Frontal cortex (tissue), 4 donors: ENCODE results near the gene TMEM132A. TPM values are rescaled to one million over a fixed set of nuclear protein-coding genes. Genes with fewer than 3 reads are reported as not detected.

Experiments used
- DNase-seq, 2 donors: peaks; one replicate each; pipeline ENCODE4 v3.0.0; 2012; ENCODE audit warnings: low spot score in 2 of 2
- FAIRE-seq: peaks from 2 replicates; lab custom pipeline; 2012; peaks lifted over from hg19 to GRCh38; lab: Jason Lieb, UNC
- total RNA-seq: library from RNA; depleted of rRNA; stranded (reverse); fragments of >200 nt; gene quantifications from one replicate; pipeline ENCODE4 v1.2.3, GENCODE V29; 2014
- donor health status: control.
- donor health status: control.
- donor health status: control.

TMEM132A gene
- total RNA-seq, 1 donor from 2014 or later: 131 TPM

DNA sequence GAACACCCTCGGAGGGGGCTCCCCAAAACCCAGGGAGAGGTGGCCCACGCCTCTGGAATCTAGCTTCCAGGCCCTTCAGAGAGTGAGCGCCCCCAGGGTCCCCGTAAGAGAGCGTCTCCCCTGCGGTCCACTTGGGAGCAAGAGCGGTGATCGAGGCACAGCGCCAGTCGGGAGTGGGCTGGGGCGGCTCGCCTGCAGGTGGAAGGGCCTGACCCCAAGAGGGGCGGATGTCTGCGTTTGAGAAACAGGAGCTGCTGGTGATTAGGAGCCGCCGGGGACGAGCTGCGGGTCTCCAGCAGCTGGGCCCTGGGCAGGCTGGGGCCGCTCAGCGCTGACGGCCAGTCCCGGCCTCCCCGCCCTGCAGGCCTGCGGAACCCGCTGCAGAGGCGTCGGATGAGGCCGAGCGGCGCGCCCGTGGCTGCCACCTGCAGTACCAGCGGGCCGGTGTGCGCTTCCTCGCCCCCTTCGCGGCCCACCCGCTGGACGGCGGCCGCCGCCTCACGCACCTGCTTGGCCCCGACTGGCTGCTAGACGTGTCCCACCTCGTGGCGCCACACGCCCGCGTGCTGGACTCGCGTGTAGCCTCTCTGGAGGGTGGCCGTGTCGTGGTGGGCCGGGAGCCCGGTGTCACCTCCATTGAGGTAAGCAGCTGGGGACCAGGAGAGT, 10.0 kb downstream of the TMEM132A start:
- FAIRE-seq (no peak), DNase-seq (no peak)

GRCh38 chr11:60934790-60935605, 10.7 kb downstream of the TMEM132A start:
- DNase-seq (no peak), FAIRE-seq (no peak)

DNA sequence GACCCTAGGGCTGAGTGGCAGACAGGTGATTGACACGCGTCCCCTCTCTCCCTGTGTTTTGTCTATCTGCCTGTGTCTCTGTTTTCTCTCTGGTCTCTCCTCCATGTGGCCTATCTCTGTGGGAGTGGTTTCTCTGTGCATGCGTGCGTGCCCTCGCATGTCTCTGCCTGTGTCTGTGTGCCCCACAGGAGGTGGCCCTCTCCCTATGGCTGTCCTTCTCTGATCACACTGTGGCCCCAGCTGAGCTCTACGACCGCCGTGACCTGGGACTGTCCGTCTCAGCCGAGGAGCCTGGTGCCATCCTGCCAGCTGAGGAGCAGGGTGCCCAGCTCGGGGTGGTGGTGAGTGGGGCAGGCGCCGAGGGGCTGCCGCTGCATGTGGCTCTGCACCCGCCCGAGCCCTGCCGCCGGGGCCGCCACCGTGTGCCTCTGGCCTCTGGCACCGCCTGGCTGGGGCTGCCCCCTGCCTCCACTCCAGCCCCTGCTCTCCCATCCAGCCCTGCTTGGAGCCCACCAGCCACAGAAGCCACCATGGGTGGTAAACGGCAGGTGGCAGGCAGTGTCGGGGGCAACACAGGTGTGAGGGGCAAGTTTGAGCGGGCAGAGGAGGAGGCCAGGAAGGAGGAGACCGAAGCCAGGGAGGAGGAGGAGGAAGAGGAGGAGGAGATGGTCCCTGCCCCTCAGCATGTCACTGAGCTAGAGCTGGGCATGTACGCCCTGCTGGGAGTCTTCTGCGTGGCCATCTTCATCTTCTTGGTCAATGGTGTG, 11.6 kb downstream of the TMEM132A start:
- FAIRE-seq (no peak), DNase-seq (no peak)

DNA sequence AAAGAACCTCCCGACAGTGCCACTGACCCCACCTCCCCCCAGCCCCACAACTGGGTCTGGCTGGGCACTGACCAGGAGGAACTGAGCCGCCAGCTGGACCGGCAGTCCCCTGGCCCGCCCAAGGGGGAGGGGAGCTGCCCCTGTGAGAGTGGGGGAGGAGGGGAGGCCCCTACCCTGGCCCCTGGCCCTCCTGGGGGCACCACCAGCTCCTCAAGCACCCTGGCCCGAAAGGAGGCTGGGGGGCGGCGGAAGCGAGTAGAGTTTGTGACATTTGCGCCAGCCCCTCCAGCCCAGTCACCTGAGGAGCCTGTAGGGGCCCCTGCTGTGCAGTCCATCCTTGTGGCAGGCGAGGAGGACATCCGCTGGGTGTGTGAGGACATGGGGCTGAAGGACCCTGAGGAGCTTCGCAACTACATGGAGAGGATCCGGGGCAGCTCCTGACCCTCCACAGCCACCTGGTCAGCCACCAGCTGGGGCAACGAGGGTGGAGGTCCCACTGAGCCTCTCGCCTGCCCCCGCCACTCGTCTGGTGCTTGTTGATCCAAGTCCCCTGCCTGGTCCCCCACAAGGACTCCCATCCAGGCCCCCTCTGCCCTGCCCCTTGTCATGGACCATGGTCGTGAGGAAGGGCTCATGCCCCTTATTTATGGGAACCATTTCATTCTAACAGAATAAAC, 12.3 kb downstream of the TMEM132A start:
- no peak for DNase-seq
- FAIRE-seq: no peak

DNA sequence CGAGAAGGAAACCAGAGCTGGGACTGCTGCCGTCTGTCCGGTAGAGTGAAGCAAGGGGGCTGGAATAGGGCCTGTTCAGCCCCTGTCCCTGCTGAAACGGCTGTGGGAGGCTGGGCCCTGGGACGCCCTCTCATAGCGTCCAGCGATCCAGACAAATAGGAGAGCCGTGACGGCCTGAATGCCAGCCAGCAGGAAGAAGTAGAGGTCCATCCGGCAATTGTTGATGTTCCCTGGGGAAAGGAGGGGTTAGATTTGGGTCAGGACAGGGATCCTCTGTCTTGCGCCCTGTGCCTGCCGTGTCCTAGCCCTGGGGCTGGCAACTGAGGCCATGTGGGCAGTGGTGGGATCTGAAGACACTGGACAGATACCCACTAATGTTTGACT, 12.9 kb downstream of the TMEM132A start:
- DNase-seq (no peak), FAIRE-seq (no peak)

GRCh38 chr11:60937811-60938210, 13.6 kb downstream of the TMEM132A start:
- FAIRE-seq: no peak
- DNase-seq: no peak

- DNase-seq (no peak), FAIRE-seq (no peak)
These were observed 14.2 kb downstream of the TMEM132A start for GRCh38 chr11:60938500-60938899.

GRCh38 chr11:60939301-60939700, 15.0 kb downstream of the TMEM132A start:
- DNase-seq: no peak
- FAIRE-seq: no peak

DNA sequence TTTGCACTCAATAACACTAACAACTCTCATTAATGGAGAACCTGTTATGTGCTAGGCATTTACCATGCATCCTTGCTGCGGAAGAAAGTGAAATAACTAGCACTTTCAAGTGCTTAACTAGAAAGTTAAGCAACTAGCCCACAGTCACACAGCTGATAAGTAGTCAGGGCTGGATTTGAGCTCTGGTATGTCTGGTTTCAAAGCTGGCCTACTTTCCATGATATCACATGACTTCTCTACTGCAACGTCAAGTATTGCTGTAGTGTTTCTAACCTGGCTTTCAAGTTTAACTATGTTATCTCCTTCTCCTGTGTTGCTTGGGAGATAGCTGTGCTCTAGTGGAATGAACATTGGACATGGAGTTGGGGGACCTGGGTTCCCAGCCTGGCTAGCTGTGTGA, 15.6 kb downstream of the TMEM132A start:
- FAIRE-seq (no peak), DNase-seq (no peak)

GRCh38 chr11:60941371-60942119, 17.3 kb downstream of the TMEM132A start:
- no peak for FAIRE-seq
- DNase-seq: no peak

- FAIRE-seq (no peak), DNase-seq (no peak)
These were observed 18.0 kb downstream of the TMEM132A start for GRCh38 chr11:60942219-60942618.

- no peak for DNase-seq
- FAIRE-seq: no peak
These were observed 18.8 kb downstream of the TMEM132A start for GRCh38 chr11:60942970-60943565.

- DNase-seq (no peak), FAIRE-seq (no peak)
These were observed 20.4 kb downstream of the TMEM132A start for GRCh38 chr11:60944490-60945294.

GRCh38 chr11:60945295-60945667, 21.0 kb downstream of the TMEM132A start:
- DNase-seq (no peak), FAIRE-seq (no peak)

DNA sequence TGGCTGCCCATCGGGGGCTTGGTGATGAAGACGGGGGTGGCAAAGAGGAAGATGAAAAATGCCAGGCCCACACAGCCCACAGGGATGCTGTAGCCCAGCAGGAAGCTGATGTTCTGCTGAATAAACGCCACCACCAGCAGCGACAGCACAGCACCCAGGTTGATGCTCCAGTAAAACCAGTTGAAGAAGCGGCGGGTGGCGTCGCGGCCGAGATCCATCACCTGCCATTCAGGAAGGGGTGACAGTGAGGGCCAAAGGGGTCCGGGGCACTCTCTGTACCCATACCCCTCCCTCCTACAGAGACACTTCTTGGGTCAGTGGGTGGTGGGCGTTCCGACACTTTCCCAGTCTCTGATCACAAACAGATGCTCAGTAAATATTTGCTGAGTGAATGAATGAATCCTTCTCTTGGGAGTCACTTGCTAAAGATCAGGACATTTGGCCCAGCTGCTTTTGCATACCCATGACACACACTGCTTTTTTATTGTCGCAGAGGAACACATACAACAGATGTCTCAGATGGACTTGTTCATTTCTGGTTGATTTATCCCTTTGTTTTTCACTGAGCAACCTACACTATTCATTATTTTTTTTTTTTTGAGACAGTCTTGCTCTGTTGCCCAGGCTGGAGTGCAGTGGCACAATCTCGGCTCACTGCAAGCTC, 22.5 kb downstream of the TMEM132A start:
- DNase-seq (no peak), FAIRE-seq (no peak)

GRCh38 chr11:60947700-60948099, 23.4 kb downstream of the TMEM132A start:
- no peak for DNase-seq
- FAIRE-seq: no peak

DNA sequence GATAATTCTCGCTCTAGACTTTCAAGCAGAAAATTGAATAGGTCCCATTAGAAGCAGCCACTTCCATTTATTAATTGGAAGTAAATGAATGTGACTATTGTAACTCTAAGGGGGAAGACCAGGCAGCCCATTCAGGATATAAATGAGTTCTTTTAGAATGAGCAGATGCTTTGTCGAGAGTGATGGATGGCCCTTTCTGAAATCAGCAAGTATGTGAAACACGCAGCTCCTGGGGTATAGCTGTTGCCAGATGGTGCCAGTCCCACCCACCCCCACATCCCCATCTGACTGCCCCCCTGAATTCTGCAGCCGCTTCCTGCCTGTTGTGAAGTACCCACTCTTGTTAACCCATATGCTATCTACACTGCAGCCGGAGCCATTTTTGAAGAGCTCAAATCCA, 24.0 kb downstream of the TMEM132A start:
- no peak for FAIRE-seq
- no peak for DNase-seq

DNA sequence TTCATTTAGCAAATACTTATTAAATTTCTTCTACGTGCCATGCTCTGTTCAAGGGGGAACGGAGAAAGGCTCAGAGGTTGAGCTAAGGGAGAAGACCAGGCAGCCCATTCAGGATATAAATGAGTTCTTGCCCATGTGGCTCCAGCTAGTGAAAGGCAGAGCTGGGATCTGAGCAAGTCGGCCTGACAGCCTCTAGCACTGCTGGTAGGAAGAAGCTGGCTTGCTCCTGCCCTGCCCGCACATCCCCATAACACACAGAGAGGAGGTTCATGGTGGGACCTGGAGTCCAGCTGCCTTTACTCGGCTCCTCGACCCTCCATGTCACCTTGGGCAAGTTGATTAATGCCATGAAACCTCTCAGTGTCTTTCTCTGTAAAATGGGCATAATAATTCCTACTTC, 25.8 kb downstream of the TMEM132A start:
- no peak for FAIRE-seq
- no peak for DNase-seq
